ENCODE results near the gene ABLIM1.

The ABLIM1 gene

DNA sequence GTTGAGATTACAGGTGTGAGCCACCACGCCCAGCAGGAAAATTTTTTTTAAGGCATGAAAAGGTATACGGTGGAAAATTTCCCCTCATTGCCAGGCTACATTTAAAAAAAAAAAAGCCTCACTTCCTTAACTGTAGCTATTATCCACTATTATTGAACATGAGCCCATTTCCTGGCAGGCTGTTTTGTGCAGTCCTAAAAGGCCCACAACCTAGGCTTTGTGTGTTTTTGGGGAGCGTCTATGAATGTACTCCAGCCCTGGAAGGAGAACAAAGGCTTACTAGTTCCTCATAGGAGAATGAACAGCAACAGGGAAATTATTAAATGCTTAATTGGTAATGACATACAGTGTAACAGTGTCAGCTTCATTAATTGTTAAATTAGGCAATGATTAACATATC lies 111.0 kb downstream of the ABLIM1 start:
- no peak for DNase-seq (ENCODE audit: low read depth in 2 of 2)

DNA sequence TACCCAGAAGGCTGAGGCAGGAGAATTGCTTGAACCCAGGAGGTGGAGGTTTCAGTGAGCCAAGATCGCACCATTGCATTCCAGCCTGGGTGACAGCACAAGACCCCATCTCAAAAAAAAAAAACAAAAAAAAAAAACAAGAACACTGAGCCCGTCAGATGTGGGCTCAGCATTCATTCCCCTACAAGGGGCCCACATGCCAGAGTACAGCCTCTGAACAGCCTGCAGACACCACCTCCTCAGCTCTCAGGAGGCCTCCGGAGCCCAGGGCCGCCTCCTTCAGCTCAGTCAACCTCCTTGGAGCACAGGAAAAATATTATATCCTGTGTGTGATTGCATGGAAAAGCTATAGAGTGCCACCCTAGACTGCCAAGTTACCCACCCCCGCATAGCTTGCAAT lies 112.3 kb downstream of the ABLIM1 start:
- DNase-seq (ENCODE audit: low read depth in 2 of 2): no peak

DNA sequence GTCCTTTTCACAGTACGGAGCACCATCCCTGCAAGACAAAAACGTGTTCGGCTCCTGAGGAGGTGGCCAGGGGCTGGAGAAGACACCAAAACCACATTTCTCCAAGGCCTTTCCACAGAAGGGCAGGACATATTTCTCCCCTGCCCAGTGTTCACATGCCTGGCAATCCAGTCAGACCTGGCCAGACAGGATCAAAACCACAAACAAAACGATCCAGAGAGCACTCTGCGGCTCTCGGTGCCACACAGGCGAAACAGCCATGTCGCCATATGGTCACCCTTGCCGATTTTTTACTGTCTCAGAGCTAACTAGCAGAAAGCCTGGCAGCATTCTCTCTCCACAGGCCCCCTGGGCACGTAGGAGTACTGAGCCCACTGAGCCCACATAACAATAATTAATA lies 113.0 kb downstream of the ABLIM1 start:
- DNase-seq (ENCODE audit: low read depth in 2 of 2): no peak

DNA sequence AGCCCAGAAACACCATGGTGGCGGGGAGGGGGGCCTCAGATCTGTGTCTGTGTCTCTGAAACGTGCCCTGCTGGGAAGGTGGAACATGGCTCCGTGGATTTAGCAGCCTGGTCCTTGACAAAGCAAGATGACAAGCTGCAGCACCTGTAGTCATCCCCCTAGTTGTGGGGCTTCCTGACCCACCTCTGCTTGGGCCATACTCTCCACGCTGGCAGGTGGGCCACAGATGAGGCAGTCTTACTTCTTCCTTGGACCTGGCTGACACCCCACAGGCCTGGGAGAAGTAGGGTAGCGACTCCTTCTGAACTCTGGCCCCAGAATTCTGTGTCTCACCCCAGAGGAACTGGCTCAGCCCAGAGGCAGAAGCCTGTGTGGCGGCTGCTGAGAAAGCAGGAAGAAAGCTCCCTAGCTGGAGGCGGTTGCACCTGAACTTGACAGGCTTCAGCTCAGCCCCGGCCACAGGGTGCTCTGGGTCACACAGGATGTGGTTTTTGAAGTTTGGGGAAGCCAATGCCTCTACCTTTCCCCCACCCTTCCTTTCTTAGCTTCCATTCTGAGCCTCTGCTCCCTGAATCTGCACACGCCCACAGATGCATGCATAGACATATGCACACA lies 113.9 kb downstream of the ABLIM1 start:
- DNase-seq (ENCODE audit: low read depth in 2 of 2): peak; percentile 44 to 56

DNA sequence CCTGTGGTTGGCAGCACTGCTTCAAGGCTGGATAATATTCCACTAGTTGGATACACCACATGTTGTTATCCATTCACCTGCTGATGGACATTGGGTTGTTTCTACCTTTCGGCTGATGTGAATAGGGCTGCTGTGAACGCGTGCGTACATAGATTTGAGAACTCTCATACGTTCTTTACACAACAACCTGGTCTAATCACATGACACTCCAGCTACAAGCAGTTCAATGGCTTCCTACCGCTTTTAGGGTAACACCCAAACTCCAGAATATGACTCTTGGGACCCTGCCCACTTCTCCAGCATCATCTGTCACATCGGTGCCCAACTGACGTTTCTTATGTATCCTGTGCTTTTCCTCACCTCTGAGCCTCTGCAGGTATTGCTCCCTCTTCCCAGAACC lies 114.6 kb downstream of the ABLIM1 start:
- no peak for DNase-seq (ENCODE audit: low read depth in 2 of 2)

DNA sequence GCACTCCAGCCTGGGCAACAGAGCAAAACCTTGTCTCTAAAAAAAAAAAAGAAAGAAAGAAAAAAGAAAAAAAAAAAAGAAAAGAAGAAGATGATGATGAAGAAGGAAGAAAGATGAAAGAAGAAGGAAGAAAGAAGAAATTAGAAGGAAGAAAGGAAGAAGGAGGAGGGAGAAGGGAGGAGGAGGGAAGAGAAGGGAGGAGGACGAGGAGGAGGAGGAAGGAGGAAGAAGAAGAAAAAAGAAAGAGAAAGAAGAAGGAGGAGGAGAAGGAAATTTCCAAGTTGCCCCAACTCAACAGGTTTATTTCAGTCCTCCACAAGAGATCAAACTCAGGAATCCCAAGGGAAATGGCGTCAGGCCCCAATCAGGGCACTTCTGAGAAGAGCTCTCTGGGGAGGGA lies 115.7 kb downstream of the ABLIM1 start:
- DNase-seq (ENCODE audit: low read depth in 2 of 2): no peak

DNA sequence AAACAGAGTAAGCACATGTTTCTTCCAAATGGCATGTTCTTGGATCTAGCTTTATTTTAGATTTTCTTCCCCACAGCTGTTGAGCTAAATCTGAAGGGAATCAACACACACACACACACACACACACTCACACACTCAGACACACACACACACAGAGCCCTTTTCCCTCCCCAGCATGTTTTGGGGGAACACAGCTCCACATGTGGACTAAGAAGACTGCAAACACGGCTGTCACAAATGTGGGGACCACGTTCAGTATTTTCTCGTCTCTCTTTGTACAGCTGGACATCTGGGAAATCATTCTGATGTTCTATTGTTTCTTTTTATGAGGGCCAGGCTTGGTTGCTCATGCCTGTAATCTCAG lies 116.3 kb downstream of the ABLIM1 start:
- DNase-seq (ENCODE audit: low read depth in 2 of 2): no peak

DNA sequence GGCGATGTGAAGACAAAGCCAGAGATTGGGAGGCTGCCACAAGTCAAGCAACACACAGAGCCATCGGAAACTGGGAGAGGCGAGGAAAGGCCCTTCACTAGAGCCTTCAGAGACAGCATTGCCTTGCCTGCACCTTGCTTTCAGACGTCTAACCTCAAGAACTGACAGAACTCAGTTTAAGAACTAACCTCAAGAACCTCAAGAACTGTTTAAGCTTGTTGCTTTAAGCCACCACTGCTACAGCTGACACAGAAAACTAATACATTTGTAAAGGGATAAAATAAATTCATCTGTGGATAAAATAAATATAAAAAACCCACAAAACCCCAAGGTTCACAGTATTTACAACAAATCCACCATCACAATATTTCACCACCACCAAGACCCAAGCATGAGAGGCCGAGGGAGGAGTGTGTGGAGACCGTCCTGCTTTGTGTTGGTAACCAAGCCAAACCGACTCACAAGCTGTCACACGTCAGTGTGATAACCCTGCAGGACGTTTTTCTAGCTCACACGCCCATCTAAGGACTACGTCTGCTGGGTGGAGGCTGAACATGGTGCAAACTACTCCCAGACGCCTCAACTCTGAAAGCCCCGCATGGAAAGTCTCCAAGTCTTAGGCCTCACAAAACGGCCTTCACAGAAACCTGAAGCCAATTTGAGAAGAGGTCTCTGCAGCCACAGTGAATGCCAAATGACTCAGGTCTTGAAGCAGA lies 116.8 kb downstream of the ABLIM1 start:
- DNase-seq (ENCODE audit: low read depth in 2 of 2): peak; percentile 47 to 54

DNA sequence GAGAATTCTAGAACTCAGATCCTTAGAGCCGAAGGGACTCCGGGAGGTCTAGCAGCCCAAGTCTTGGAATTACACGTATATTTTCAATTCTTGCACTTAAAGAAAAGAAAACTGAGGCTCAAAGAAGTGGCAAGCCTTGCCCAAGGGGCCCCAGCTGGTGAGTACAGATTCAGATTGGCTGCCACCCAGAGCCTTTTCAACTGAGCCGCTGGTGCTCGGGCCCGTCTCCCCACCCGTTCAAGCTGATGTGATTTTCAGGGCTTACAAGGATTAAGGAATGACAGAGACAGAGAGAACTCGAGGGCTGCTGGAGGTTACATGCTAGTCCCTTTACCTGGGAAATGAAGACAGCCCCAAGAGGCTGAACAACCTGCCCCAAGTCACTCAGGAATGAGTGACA lies 117.8 kb downstream of the ABLIM1 start:
- no peak for DNase-seq (ENCODE audit: low read depth in 2 of 2)

DNA sequence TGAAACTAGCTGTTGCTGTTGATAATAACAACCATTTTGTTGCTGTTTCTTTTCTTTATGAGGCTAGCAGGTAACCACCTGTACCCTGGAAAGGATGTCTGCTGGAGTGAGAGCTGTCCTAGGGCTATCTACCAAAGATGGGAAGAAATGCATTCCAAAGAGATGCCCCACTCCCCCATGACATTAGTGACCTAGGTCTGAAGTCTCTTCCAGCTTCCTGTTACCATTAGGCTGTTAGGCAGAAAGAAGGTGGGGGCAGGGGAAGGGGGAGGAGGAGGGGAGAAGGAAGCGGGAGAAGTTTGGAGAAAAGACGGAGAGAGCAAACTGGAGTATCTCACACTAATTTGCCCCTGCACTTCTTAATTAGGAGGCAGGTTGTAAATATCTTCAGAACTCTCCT lies 118.5 kb downstream of the ABLIM1 start:
- DNase-seq (ENCODE audit: low read depth in 2 of 2): no peak

DNA sequence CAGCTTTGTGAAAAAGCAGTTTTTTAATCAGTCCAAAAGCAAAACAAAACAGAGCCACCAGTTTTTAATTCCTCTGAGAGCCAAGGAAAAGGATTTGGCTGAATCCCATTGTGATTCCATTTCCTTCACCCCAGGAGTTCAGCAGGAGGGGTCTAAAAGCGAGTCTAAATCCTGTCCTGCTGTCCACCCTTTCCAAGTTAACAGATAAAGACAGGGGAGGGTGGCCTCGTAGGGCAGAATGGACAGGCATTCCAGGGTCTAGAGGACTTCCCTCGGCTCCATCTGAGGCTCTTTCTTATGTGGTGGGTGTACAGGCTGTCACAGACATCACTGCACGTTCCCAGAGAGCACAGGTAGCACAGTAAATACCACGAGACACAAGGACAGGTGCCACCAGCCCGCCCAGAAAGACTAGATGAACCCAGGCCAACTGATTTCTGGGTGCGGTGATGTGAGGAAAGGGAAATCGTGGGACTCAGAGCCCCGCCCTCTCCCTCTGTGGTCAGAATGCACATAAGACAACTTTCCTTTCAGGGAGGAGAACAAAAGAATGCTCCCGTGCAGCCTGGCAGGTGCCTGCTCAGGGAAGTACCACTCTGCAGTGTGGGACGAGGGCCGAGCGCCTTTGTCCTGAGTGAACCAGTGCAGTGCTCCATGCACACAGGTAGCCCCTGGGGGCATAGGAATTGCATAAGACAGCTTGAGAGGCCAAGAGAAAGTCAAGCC lies 119.7 kb downstream of the ABLIM1 start:
- DNase-seq (ENCODE audit: low read depth in 2 of 2): peak in 1 of 2 experiments; percentile 57

DNA sequence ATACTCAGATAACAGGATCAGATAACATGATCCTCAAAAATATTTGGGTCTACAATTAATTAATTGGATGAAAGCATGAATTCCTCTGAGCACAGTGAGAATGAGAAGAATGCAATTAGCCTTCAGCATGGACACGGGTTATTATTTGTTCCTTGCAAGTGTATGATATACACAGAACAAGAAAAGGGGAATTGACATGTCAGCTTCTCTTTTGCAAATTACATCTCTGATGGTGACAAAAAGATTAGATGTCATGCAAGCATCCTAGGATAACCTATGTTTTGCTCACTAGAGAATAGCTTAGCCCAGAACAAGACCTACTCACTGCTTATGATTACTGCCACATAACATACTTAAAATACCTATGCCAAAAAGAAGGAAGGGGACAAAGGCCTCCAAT lies 120.3 kb downstream of the ABLIM1 start:
- DNase-seq (ENCODE audit: low read depth in 2 of 2): no peak

DNA sequence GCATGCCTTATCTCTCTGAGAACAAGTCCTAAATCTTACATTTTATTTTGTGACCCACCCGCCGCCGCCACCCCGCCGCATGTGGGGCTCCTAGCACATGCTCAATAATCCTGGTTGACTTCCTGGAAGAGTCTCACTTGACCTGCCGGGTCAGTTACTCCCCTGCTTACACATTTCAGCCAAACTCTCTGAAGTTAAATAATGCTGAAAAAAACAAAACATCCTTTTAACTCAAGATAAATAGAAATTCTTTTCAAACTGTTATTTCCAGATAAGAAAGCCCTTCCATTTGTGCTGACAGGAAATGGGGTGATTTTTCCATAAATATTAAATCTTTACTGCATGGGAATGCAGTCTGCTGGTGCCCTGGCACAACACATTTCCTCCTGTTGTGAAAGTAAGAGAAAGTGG lies 123.5 kb downstream of the ABLIM1 start:
- DNase-seq (ENCODE audit: low read depth in 2 of 2): no peak

DNA sequence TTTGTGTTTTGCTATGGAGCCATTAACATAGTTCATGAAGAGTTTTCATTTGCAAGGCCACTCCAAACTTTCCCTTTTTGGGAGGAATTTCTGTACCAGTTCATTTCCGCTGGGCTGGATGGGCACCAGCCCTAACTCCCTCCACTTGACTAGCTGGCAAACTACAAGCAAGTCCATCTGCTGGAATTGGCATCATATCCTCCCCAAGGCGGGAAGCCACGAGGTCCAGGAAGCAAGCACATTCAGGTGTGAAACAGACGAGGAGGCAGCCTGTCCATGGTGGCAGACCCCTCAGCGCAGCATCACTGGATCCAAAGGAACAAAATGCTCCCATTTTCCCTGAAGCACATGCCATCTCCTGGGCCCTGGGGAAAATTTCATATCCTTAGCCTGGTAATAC lies 125.8 kb downstream of the ABLIM1 start:
- DNase-seq (ENCODE audit: low read depth in 2 of 2): no peak

DNA sequence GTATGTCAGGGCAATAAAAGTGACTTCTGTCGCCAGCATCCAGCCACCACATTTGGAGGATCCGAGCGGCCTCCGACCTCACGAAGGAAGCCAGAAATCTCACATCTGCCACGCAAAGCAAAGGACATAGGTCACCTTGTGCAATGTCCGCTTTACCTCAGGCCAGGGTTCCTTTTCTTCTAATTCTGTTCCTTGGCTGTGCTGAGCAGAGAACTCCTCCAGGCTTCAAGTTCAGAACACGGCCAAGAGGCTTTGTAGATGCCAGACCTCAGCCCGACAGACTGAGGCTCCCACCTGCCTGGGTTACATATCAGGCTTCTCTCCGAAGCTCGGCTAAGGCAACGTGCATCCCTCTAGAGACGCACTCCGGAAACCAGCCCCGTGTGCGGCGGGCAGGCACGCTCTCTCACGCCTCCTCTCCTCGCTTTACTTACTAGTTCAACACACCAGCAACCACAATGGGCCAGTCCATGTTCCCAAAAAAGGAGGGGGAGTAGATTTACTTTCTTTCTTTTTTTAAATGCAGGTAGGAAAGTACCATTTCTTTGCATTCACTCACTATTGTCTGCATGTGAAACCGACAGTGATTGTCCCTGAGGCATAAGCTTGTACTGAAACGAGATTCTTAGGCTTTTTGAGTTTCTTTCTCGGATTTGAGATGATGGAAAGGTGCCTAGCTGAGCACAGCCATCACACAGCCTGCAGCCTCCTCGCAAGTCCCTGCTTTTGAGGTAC lies 131.4 kb downstream of the ABLIM1 start:
- peak; percentile 77 to 78 for DNase-seq (ENCODE audit: low read depth in 2 of 2)

DNA sequence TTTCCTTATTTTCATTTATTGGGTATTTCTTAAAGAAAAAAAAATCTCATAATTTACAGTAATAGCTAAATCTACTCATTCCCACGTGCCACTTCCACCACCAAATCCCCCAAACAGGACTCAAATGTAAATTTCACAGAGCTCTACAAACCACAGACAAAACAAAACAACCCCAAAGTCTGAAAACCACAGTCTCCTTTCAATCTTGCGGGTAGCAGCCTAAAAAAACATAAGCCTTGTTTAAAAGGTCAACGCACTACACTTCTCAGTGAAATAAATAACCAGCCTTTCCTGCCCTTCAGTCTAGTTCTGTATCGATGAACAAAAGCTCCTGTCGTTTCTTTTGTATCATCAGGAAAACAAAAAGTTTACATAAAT lies 132.0 kb downstream of the ABLIM1 start:
- no peak for DNase-seq (ENCODE audit: low read depth in 2 of 2)

DNA sequence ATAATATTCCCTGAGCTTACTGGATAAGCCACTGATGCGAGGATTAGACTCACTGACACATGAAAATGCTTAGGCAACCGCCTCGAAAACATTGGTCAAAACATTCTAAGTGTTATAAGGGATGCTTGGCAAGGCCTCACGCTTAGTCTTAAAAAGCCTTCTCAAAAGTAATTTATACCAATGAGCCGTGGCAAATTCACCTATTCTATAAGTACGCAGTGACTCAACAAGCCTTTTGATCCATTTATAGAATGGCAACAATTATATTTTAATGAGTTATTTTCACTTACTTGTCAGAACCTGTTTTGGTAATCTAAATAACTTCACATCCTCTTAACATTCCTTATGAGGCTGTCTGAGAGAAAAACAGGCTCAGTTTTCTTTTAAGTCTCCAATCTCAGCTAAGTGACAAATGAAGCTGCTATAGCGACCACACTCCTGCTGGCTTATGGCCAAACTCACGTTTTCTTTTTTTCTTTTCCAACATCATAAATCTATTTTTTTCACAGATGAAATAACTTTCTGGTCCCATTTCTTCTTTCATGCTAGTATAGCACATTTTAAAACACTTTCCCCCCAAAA lies 132.6 kb downstream of the ABLIM1 start:
- no peak for DNase-seq (ENCODE audit: low read depth in 2 of 2)

DNA sequence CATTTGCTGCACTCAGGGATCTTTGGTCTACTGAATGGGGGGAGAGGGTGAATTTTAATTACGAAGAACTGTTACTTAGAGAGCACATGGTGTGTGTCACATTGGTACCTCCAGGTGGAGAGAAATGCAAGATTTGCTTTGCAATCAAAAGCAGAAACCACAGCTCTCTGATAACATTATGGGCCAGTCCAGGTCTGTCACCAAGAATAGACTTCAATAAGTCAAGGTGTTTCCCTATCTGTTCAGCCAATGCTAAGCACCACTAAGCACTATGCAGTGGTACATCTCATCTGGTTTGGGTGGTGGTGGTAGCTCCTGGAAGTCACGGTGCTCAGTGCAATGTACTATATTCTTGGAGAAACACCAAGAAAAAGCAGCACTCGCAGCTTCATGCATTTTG lies 134.2 kb downstream of the ABLIM1 start:
- DNase-seq (ENCODE audit: low read depth in 2 of 2): no peak

DNA sequence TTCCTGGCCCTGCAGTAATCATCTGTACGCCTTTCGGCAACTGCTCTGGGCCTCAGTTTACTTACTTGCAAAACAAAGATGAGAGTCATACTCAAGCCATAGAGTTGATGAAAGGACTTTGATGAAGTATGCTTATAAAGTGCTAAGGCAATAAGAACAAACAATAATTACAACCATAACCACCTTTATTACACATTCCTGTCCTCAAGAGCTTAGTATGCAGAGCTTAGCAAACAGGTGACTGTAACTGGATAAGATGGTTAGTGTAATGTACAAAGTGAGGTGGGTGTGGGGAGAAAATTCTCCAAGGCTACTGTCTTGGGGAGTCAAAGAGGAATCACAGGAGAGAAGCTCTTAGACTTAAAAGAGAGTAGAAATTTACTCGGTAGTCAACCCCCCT lies 136.8 kb downstream of the ABLIM1 start:
- DNase-seq (ENCODE audit: low read depth in 2 of 2): no peak

DNA sequence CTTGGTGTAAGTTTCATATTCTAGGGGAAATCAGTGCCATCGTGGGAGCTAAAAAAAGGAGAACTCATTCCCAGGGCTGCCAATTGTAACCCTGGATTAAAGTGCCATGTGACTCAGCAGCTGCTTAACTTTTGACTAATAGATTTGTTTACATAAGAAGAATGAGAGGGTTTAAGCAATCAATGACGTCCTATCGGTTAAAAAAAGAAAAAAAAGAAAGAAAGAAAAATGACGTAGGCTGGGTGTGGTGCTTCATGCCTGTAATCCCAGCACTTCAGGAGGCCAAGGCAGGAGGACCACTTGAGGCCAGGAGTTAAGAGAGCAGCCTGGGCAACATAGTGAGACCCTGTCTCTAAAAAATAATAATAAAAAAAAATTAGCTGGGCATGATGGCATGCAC lies 137.6 kb downstream of the ABLIM1 start:
- no peak for DNase-seq (ENCODE audit: low read depth in 2 of 2)

DNA sequence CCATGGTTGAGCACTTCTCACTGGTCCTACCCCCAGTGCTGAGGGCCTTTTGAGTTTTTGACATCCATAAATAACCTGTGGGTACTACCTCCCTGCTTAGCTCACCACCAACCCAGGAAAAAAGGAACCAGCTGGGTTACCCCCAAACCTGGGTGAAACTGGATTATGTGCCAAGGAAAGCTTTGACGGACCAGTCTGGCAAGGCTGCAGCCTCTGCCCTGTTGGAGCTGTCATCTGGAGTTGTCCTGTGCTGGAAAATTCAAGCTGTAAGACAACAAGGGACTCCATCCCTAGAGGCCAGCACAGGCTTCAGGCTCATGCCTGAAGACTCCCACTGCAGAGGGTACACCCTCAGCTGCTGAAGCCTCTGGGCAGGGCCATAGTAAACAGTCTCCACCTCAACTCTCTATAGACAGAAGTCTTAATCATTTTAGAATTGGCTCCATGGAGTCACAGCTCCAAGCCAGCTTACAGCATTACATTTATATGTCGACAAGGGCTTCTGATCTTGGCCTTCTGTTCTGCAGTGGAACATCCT lies 138.2 kb downstream of the ABLIM1 start:
- no peak for DNase-seq (ENCODE audit: low read depth in 2 of 2)

DNA sequence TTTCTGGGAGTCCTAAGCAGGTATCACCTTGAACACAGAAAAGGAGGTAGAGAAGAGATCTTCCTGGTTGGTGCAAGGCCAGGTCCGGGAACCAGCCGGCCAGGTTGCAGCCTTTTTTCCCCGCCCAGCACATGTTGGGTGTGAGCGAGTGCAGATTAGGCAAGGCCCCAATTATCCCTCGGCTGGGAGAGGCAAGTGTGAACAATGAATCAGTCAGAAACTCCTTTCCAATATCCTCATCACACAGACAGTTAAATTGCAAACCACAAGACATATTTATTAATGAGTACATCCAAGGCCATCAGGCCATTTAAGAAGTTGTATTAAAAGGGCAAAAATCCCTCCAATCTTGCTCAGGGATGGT lies 138.8 kb downstream of the ABLIM1 start:
- DNase-seq (ENCODE audit: low read depth in 2 of 2): no peak

Data from stimulated activated CD4-positive, alpha-beta T cell treated with anti-CD3 and anti-CD28 coated beads, Interleukin-12 subunit alpha, Interleukin-12 subunit beta, amount 100 ng/mL, for 24 hours (primary cell).